ENCODE results near the gene DBNDD1. TPM values are rescaled to one million over a fixed set of nuclear protein-coding genes. Genes with fewer than 3 reads are reported as not detected.

DBNDD1 gene
- total and polyA plus RNA-seq, 10 of the 15 experiments (the other 5 are each of a cell fraction or from before 2014, with no cell fraction given): 0.06 to 4.6 (median 0.55) TPM

GRCh38 chr16:90050969-90051368, 31.7 kb upstream of the DBNDD1 start (continued):
- TF ChIP-seq CHD1 (IDR thresholded peaks at IDR 0.05; ENCODE audit: low read depth, low read length) (no peak), KDM1A (IDR thresholded peaks at IDR 0.05; ENCODE audit: borderline replicate concordance) (no peak), IRF4 (IDR thresholded peaks at IDR 0.05; ENCODE audit: low read depth, low read length) (no peak)

GRCh38 chr16:90048737-90049330, 29.6 kb upstream of the DBNDD1 start:
- 87% methylated on average over 19 of the region's 19 CpGs for WGBS (ENCODE audit: insufficient coverage, insufficient replicate concordance, low lambda C conversion rate, missing lambda C conversion rate)
- intact Hi-C loops (cut with micrococcal nuclease; ENCODE audit: unreplicated experiment): no loop called here
- ChIA-PET CTCF (no interaction called here), SMC1A (ENCODE audit: uncharacterized antibody, unreplicated experiment) (interaction anchor here (1.6 kb wide), 1 partner anchor 15 kb away, joined by 3 read pairs; no protein-coding TSS in a partner anchor), POLR2A (no interaction called here), RAD21 (ENCODE audit: unreplicated experiment) (no interaction called here)
- H2AFZ ChIP-seq (ENCODE audit: control insufficient read depth, low read depth, low read length): no peak overlapping the region
- no peak for FAIRE-seq
- peaks cover 0 to 3% of the 10 kb centered on the region in 2 experiments; a peak in 1 of 4 replicates for H3K27me3 ChIP-seq (replicated peaks in 1 of 2; ENCODE audit: control insufficient read depth in 2 of 2, insufficient read depth in 2 of 2, low read length in 1 of 2)
- no peak overlapping the region for H3K4me3 ChIP-seq
- H4K20me1 ChIP-seq (ENCODE audit: control insufficient read depth, insufficient read depth): no peaks in the 10 kb centered on the region
- no peaks in the 10 kb centered on the region for H3K9me3 ChIP-seq (replicated peaks; ENCODE audit: control insufficient read depth, insufficient read depth, low read length)
- no peak overlapping the region for H3K4me2 ChIP-seq (ENCODE audit: control insufficient read depth, insufficient read depth)
- H3K4me1 ChIP-seq (ENCODE audit: control insufficient read depth, insufficient read depth, low read length): no peaks in the 10 kb centered on the region
- TF ChIP-seq CEBPB (IDR thresholded peaks at IDR 0.05; ENCODE audit: borderline replicate concordance in 1 of 2, low read depth in 2 of 2, low read length in 2 of 2): no peak
- TF ChIP-seq SMAD1 (IDR thresholded peaks at IDR 0.05; ENCODE audit: low read depth, partially characterized antibody): no peak
- no peak for TF ChIP-seq FOS (IDR thresholded peaks at IDR 0.05; ENCODE audit: borderline replicate concordance, extremely low read depth, insufficient read length)
- TF ChIP-seq GATAD2B (conservative IDR thresholded peaks at IDR 0.05; ENCODE audit: low read depth): no peak
- BruUV-seq (replicated peaks): no TSS peak
- H3K79me2 ChIP-seq (ENCODE audit: control insufficient read depth, insufficient read depth, low read length): no peaks in the 10 kb centered on the region
- no peaks in the 10 kb centered on the region for H3K36me3 ChIP-seq (ENCODE audit: control insufficient read depth in 2 of 2, insufficient read depth in 2 of 2, low read length in 1 of 2)
- no peak overlapping the region for H3K27ac ChIP-seq (ENCODE audit: control insufficient read depth, insufficient read depth)
- in situ Hi-C loops (cut with MboI): no loop called here
- no peak for DNase-seq (ENCODE audit: low read depth, low spot score)
- H3K9ac ChIP-seq (ENCODE audit: control insufficient read depth, insufficient read depth, low read length): no peak overlapping the region
- no peak for ATAC-seq
